Measurements from ENCODE around the gene COL4A2. TPM values are rescaled to one million over a fixed set of nuclear protein-coding genes. Genes with fewer than 3 reads are reported as not detected.

COL4A2 gene
- total RNA-seq, 2 donors from 2014 or later = 0.84 TPM; not detected in 1

GRCh38 chr13:110347088-110347487, 40.0 kb downstream of the COL4A2 start:
- no peak for ATAC-seq
- no peak for DNase-seq (ENCODE audit: low spot score in 2 of 2)
- H3K36me3 Mint-ChIP-seq = no peaks in the 10 kb centered on the region
- H3K9me3 Mint-ChIP-seq = no peaks in the 10 kb centered on the region
- no peak overlapping the region for H3K27ac Mint-ChIP-seq

GRCh38 chr13:110347535-110348308, 40.6 kb downstream of the COL4A2 start:
- no peaks in the 10 kb centered on the region for H3K36me3 Mint-ChIP-seq

DNA sequence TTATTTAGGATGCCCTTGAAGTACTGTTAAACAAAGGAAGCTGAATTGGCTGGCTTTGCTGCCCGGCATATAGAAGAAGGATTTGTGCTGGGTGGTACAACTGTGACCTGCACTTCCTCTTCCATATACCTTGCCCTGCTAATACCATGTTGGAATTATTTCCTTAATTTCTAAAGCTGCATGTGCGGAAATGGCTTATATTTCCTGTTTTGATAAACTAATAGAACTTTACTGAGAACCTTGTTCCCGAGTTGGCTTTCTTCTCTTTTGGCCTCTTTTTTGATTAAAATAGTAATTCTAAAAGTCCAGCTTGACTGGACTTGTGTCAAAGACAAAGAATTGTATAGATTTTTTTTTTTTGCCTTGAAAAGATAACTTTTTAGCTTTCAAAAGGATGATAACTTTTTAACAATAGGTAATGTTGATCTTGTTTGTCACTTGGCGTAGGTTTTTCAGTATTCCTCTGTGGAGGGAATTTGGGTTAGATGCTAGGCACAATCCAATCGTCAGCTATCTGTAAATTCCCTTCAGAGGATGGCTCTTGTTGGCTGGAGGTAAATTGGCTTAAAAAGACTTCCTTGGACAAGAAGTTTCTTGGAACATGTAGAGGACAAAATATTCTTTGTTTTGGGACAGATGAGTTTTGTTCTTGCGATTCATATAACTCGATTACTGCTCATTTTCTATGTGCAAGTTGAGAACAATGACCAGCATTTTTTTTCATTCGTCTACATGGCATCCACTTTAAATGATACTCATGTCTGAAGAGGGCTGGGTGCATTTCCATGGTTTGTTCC, 41.4 kb downstream of the COL4A2 start:
- DNase-seq (ENCODE audit: low spot score in 2 of 2) (no peak), ATAC-seq (no peak)
- Mint-ChIP-seq H3K9me3 (no peaks in the 10 kb centered on the region), H3K36me3 (no peaks in the 10 kb centered on the region), H3K27ac (no peak overlapping the region)

More at GRCh38 chr13:110347535-110348308, 40.6 kb downstream of the COL4A2 start:
- ATAC-seq = no peak
- peak overlapping the region in 1 of 2 donors; percentile 36 for H3K27ac Mint-ChIP-seq
- no peaks in the 10 kb centered on the region for H3K9me3 Mint-ChIP-seq
- DNase-seq (ENCODE audit: low spot score in 2 of 2) = no peak

DNA sequence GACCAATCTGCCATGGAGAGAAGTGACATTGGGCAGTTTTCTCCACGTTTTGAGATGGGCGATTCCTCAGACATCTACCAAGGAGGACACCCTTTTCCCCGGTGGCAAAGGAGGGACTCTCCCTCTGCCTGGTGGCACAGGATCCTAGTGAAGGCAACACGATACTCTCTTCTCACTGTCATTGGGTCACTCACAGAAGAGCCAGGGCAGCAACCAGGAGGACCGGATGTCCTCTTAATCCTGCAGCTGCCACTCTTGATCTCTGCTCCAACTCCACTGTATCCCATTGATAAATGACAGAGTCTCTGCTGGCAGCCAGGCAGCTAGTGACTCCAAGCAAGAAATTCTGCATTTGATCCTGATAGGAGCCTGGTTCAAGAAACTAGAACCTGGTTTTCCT, 42.2 kb downstream of the COL4A2 start:
- DNase-seq (ENCODE audit: low spot score in 2 of 2) (no peak), ATAC-seq (no peak)
- Mint-ChIP-seq H3K36me3 (no peaks in the 10 kb centered on the region), H3K27ac (no peak overlapping the region), H3K9me3 (no peaks in the 10 kb centered on the region)

GRCh38 chr13:110350049-110350448, 43.0 kb downstream of the COL4A2 start:
- Mint-ChIP-seq H3K27ac (no peak overlapping the region), H3K36me3 (no peaks in the 10 kb centered on the region), H3K9me3 (no peaks in the 10 kb centered on the region)
- ATAC-seq (no peak), DNase-seq (ENCODE audit: low spot score in 2 of 2) (no peak)

- no peaks in the 10 kb centered on the region for H3K36me3 Mint-ChIP-seq
- no peak for ATAC-seq
- H3K9me3 Mint-ChIP-seq = no peaks in the 10 kb centered on the region
- no peak for DNase-seq (ENCODE audit: low spot score in 2 of 2)
- H3K27ac Mint-ChIP-seq = no peak overlapping the region
Observed at GRCh38 chr13:110350509-110350908, 43.4 kb downstream of the COL4A2 start.

- no peaks in the 10 kb centered on the region for H3K9me3 Mint-ChIP-seq
- no peak overlapping the region for H3K27ac Mint-ChIP-seq
- H3K36me3 Mint-ChIP-seq = no peaks in the 10 kb centered on the region
- DNase-seq (ENCODE audit: low spot score in 2 of 2) = no peak
- ATAC-seq = no peak
Observed at GRCh38 chr13:110351636-110352420, 44.7 kb downstream of the COL4A2 start.

GRCh38 chr13:110352735-110353134, 45.7 kb downstream of the COL4A2 start:
- Mint-ChIP-seq H3K27ac (no peak overlapping the region), H3K9me3 (no peaks in the 10 kb centered on the region), H3K36me3 (no peaks in the 10 kb centered on the region)
- no peak for ATAC-seq
- peak in 1 of 2 donors; percentile 10 for DNase-seq (ENCODE audit: low spot score in 2 of 2)

DNA sequence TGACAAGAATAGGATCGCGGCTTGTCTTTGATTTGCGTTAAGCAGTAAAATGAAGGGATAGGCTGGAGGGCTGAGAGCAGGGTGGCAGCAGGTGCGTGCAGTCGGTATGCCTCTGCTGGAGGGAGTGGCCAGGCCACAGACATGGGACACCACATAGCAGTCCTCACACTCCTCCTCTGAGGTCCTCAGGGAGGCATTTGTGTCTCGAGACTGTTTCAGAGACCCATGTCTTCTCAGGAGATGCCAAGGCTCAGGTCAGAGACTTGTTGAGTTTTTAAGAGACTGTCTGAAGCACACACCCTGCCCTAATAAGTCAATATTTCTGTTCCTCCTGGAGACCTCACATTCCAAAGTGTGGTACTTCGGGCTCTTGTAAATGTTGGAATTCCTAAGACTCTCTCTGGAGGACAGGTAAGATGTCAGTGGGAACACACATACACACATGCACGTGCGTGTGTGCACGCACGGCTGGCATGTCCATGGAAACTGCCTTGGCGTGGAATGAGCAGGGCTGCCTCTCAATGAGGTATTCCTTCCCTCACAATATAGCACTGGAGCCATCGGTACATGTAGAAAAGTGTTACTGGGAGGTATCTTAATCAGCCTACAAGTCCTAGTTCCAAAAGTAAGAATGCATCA, 46.4 kb downstream of the COL4A2 start:
- Mint-ChIP-seq H3K27ac (no peak overlapping the region), H3K36me3 (no peaks in the 10 kb centered on the region), H3K9me3 (no peaks in the 10 kb centered on the region)
- DNase-seq (ENCODE audit: low spot score in 2 of 2) (no peak), ATAC-seq (no peak)

GRCh38 chr13:110354123-110354627, 47.1 kb downstream of the COL4A2 start:
- DNase-seq (ENCODE audit: low spot score in 2 of 2) (no peak), ATAC-seq (peak in 1 of 2 donors; percentile 43)
- Mint-ChIP-seq H3K9me3 (no peaks in the 10 kb centered on the region), H3K27ac (no peak overlapping the region), H3K36me3 (no peaks in the 10 kb centered on the region)

- H3K27ac Mint-ChIP-seq = no peak overlapping the region
- H3K36me3 Mint-ChIP-seq = no peaks in the 10 kb centered on the region
- ATAC-seq = peak; percentile 50 to 82
- no peaks in the 10 kb centered on the region for H3K9me3 Mint-ChIP-seq
- DNase-seq (ENCODE audit: low spot score in 2 of 2) = no peak
Observed at GRCh38 chr13:110354715-110355473, 47.8 kb downstream of the COL4A2 start.

DNA sequence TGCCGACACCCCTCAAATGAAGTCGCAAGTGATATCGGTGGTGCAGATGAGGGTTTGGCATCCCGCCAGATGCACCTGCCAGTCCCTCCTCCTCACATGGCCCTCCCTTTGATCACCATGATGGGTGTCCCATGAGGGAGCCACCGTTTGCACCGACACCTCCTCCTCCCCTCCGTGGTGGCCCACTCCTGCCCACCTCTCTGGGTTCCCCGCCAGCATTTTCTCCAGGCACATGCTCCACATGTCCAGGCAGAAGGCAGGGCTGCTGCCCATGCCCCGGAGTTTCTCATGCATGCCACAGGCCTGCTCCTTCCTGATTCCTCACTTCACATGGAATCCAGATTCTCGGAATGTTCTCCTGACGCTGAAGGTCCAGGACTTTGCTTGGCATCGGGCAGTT, 49.3 kb downstream of the COL4A2 start:
- no peak for DNase-seq (ENCODE audit: low spot score in 2 of 2)
- no peaks in the 10 kb centered on the region for H3K9me3 Mint-ChIP-seq
- no peak overlapping the region for H3K27ac Mint-ChIP-seq
- H3K36me3 Mint-ChIP-seq = no peaks in the 10 kb centered on the region
- no peak for ATAC-seq

GRCh38 chr13:110358381-110358780, 51.3 kb downstream of the COL4A2 start:
- no peak overlapping the region for H3K27ac Mint-ChIP-seq
- H3K9me3 Mint-ChIP-seq = no peaks in the 10 kb centered on the region
- DNase-seq (ENCODE audit: low spot score in 2 of 2) = no peak
- H3K36me3 Mint-ChIP-seq = no peaks in the 10 kb centered on the region
- ATAC-seq = no peak

- H3K27ac Mint-ChIP-seq = no peak overlapping the region
- H3K36me3 Mint-ChIP-seq = no peaks in the 10 kb centered on the region
- DNase-seq (ENCODE audit: low spot score in 2 of 2) = no peak
- no peak for ATAC-seq
- no peaks in the 10 kb centered on the region for H3K9me3 Mint-ChIP-seq
Observed at GRCh38 chr13:110359840-110360301, 52.8 kb downstream of the COL4A2 start.

- DNase-seq (ENCODE audit: low spot score in 2 of 2) (no peak), ATAC-seq (no peak)
- no peaks in the 10 kb centered on the region for H3K9me3 Mint-ChIP-seq
- no peaks in the 10 kb centered on the region for H3K36me3 Mint-ChIP-seq
- H3K27ac Mint-ChIP-seq = no peak overlapping the region
Observed at GRCh38 chr13:110360598-110360997, 53.5 kb downstream of the COL4A2 start.

Measured in activated naive CD4-positive, alpha-beta T cell treated with anti-CD3 and anti-CD28 coated beads, Interleukin-2, amount 50 U/mL, for 72 hours (primary cell).